ENCODE data around the gene PBRM1.
"Not testable (repeated sequence)": the region's sequence is repeated elsewhere in the genome, so short reads cannot be mapped to it uniquely, and the experiment has no call there.

- TF ChIP-seq YY1 (IDR thresholded peaks at IDR 0.05; ENCODE audit: extremely low read depth, insufficient replicate concordance, low read depth, low read length); MAX (IDR thresholded peaks at IDR 0.05); ZNF274 (IDR thresholded peaks at IDR 0.05; ENCODE audit: low read depth, low read length); POLR2A (IDR thresholded peaks at IDR 0.05; ENCODE audit: borderline replicate concordance, extremely low read depth, insufficient read depth, insufficient read length); EZH2 (IDR thresholded peaks at IDR 0.05); CTCF (IDR thresholded peaks at IDR 0.05 in 2 of 3, conservative IDR thresholded peaks at IDR 0.05 in 1 of 3; ENCODE audit: borderline replicate concordance in 1 of 3, insufficient read depth in 1 of 3, low read depth in 2 of 3, low read length in 2 of 3); POLR2AphosphoS5 (IDR thresholded peaks at IDR 0.05; ENCODE audit: low read depth, low read length); EZH2phosphoT487 (IDR thresholded peaks at IDR 0.05; ENCODE audit: borderline replicate concordance); REST (IDR thresholded peaks at IDR 0.05; ENCODE audit: low read depth); ZBTB33 (IDR thresholded peaks at IDR 0.05; ENCODE audit: extremely low read depth, insufficient replicate concordance, low read length); SP1 (IDR thresholded peaks at IDR 0.05; ENCODE audit: low read depth): not testable (repeated sequence)
Observed at GRCh38 chr3:52676201-52676600, 9.5 kb downstream of the PBRM1 start.

All from HCT116 (cell line).